ENCODE data around the gene VRTN.
"Not testable (repeated sequence)": the region's sequence is repeated elsewhere in the genome, so short reads cannot be mapped to it uniquely, and the experiment has no call there.

The VRTN gene

DNA sequence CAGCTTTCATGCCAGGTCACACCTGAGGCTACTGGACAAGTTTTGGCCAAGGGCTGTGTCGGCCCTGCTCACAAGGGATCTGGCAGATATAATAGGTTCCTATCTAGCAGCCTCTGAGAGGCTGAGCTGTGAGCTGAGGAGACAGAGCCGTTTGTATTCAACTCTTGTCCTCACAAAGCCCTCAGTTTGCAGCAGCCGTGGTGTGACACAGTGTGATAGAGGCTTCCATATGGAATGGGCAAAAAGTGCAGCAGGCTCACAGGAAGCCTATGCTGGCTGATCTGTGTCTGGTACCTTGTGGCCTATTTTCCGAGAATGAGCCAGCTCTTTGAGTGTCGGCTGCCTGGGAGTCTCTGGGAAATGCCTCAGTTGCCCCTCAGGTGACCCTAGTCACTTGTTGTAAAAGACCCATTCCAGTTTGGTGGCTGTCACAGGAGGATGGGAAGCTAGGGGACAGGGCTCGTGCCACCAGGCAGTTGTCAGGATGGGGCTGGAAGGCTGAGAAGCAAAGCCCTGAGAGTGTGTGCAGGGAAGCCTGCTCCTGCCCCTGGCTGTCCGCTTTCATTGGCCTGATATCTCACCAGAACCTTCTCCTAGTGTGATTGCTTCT lies 16.1 kb downstream of the VRTN start:
- H3K9me3 ChIP-seq = no peaks in the 10 kb centered on the region

GRCh38 chr14:74368026-74368425 lies 19.8 kb downstream of the VRTN start:
- no peaks in the 10 kb centered on the region for H3K4me1 ChIP-seq
- no peak for DNase-seq
- no peaks in the 10 kb centered on the region for H3K9me3 ChIP-seq

More for the DNA sequence above, 16.1 kb downstream of the VRTN start:
- no peaks in the 10 kb centered on the region for H3K36me3 ChIP-seq
- H3K27me3 ChIP-seq = peaks cover 11% of the 10 kb centered on the region; the same call in 1 of the 2 replicates
- H3K4me1 ChIP-seq = no peaks in the 10 kb centered on the region
- no peak for TF ChIP-seq CTCF (IDR thresholded peaks at IDR 0.05; ENCODE audit: low read depth, low read length)
- H3K4me3 ChIP-seq (ENCODE audit: low read depth, low read length) = no peak overlapping the region
- DNase-seq = no peak

DNA sequence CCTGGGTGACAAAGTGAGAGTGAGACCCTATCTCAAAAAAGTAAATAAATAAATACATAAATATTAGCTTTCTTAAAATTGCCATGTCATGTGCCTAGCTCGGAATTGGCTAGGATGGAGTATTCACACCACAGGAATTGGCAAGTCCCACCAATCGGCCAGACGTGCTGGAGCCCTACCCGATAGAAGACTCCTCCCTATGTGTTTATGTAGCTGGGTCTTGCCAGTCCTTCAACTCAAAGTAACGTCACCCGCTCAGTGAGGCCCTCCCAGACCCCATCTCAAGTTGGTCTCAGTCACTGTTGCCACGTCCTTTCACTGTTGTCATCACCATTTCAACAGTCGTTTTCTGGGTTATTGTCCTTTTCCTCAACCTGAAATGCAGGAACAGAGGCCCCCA lies 20.2 kb downstream of the VRTN start:
- DNase-seq = no peak
- no peak for TF ChIP-seq CTCF (IDR thresholded peaks at IDR 0.05; ENCODE audit: low read depth, low read length)
- Histone ChIP-seq H3K4me1 (no peaks in the 10 kb centered on the region), H3K27me3 (peaks cover 9% of the 10 kb centered on the region), H3K9me3 (no peaks in the 10 kb centered on the region), H3K36me3 (no peaks in the 10 kb centered on the region), H3K4me3 (ENCODE audit: low read depth, low read length) (no peak overlapping the region)

More at GRCh38 chr14:74368026-74368425, 19.8 kb downstream of the VRTN start:
- Histone ChIP-seq H3K27me3 (peaks cover 9% of the 10 kb centered on the region), H3K4me3 (ENCODE audit: low read depth, low read length) (no peak overlapping the region), H3K36me3 (no peaks in the 10 kb centered on the region)
- no peak for TF ChIP-seq CTCF (IDR thresholded peaks at IDR 0.05; ENCODE audit: low read depth, low read length)

DNA sequence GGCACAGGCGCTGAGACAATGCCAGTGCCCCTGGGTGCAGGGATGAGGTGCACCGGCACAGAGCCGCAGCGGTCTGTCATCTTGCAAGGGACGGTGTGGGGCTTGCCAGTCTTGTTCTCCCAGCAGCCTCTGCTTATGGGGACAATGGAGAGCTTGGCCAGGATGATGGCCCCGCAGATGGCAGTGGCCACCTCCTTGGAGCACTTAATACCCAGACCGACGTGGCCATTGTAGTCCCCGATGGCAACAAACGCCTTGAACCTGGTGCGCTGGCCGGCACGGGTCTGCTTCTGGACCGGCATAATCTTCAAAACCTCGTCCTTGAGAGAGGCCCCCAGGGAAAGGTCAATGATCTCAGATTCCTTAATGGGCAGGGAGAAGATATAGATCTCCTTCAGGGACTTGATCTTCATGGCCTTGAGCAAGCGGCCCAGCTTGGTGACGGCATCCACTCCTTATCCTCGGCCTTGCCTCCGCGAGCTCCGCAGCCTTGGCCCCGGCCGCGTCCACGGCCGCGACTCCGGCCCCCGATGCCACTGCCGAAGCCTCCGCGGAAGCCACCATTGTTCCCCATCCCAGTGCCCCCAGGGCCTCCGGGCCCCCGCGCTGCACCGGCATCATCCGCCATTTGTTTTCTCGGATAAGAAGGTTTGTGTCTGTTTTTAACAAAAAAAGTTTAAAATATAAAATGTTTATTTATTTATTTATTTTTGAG lies 29.9 kb downstream of the VRTN start:
- Histone ChIP-seq H3K4me3 (ENCODE audit: low read depth, low read length) (no peak overlapping the region), H3K27me3 (peaks cover 11% of the 10 kb centered on the region), H3K36me3 (no peaks in the 10 kb centered on the region), H3K9me3 (no peaks in the 10 kb centered on the region), H3K4me1 (no peaks in the 10 kb centered on the region)
- no peak for TF ChIP-seq CTCF (IDR thresholded peaks at IDR 0.05; ENCODE audit: low read depth, low read length)
- no peak for DNase-seq

- Histone ChIP-seq H3K4me1 (no peaks in the 10 kb centered on the region), H3K9me3 (no peaks in the 10 kb centered on the region), H3K27me3 (peaks cover 18% of the 10 kb centered on the region), H3K36me3 (no peaks in the 10 kb centered on the region), H3K4me3 (ENCODE audit: low read depth, low read length) (no peak overlapping the region)
- DNase-seq = no peak
- TF ChIP-seq CTCF (IDR thresholded peaks at IDR 0.05; ENCODE audit: low read depth, low read length) = no peak
These were observed 31.9 kb downstream of the VRTN start for GRCh38 chr14:74380172-74380571.

- Histone ChIP-seq H3K4me1 (no peaks in the 10 kb centered on the region), H3K9me3 (no peaks in the 10 kb centered on the region), H3K36me3 (no peaks in the 10 kb centered on the region), H3K4me3 (ENCODE audit: low read depth, low read length) (no peak overlapping the region), H3K27me3 (peaks cover 15% of the 10 kb centered on the region)
- no peak for TF ChIP-seq CTCF (IDR thresholded peaks at IDR 0.05; ENCODE audit: low read depth, low read length)
- DNase-seq = no peak
These were observed 32.6 kb downstream of the VRTN start for GRCh38 chr14:74380845-74381244.

GRCh38 chr14:74381571-74381970 lies 33.3 kb downstream of the VRTN start:
- H3K27me3 ChIP-seq = peaks cover 16% of the 10 kb centered on the region
- H3K9me3 ChIP-seq; H3K4me1 ChIP-seq; DNase-seq; H3K36me3 ChIP-seq; H3K4me3 ChIP-seq (ENCODE audit: low read depth, low read length): not testable (repeated sequence)
